Left hindlimb (tissue), 1 donor: ENCODE data around the gene TTC9C.
A peak's percentile ranks its signal among the peaks of the same experiment; 100 is the strongest.
"Not testable (repeated sequence)": the region's sequence is repeated elsewhere in the genome, so short reads cannot be mapped to it uniquely, and the experiment has no call there.

ENCODE experiments used
- DNase-seq: peaks from one replicate; pipeline ENCODE4 v3.0.0-alpha.2; 2018

The TTC9C gene

DNA sequence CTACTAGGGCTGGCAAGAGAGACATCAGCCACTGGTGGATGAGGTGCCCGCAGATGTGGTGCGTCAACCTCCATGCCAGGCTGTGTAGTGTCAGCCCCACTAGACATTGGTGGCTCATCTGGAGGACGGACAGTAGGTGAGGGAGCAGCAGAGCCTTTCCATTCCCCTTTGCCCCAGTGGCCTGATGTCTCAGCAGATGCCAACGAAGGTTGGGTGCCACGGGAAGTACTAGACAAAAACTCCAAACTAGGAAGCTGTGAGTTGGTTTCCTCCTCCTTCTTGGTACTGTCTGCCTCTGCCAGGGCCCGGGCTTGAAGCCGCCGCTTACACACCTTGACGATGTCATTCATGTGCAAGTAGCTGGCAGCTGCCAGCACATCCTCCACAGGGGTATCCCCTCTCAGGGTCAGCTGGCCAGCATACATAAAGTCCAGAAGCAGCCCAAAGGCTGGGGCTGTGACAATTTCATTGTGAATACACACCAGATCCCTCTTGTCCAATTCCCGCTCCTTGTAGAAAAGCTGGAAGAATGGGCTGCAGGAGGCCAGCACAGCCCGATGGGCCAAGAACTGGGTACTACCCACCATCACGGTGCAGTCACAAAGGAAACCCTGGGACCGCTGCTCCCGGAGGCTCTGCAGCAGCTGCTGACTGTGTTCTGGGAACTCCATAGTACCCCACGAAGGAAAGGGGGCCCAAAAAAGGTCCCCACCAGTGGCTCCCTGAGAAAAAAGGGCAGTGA, 24.9 kb downstream of the TTC9C start:
- no peak for DNase-seq

DNA sequence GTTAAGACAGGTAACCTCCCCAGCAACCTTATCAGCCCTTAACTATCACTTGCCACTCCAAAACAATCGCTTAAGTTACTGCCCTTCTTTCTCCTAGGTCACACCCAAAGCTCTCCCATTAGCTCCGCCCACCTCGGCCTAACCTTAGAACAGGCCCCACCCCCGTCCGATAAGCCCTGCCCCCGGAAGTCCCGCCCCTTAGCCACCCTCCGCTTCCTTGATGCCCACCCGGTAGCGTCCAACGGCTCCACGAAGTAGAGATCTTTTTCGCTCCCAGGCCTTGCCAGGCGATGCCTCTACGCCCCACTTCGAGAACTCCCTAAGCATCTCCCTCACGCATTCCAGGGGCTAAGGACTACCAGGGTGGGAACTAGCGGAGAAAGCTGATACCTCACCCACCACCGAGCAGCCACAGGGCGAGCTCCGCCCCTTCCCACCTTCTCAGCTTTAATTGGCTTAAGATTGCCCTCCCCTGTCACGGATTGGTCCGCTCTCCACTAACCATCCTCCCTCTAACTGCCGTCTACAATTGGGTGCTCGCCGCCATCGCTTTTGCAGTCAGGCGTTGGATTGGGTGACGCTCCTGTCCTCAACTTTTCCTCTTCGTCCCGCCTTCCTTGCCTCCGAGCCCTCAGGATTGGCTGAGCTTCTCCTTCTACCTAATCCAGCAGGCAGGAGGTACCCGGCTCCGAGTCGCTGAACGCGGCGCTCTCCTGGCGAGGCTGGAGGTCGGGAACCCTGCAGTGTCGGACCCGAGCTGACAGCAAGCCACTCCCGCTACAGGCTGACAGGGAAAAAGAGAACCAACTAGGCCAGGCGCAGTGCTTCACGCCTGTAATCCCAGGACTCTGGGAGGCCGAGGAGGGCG, 25.7 kb downstream of the TTC9C start, which contains the start of gene ZBTB3:
Gene ZBTB3 (minus strand): TSS at position 425 of the 868 bp plus-strand sequence. CDS start 496 bp downstream, outside the sequence.
- peak; percentile 98 for DNase-seq

DNA sequence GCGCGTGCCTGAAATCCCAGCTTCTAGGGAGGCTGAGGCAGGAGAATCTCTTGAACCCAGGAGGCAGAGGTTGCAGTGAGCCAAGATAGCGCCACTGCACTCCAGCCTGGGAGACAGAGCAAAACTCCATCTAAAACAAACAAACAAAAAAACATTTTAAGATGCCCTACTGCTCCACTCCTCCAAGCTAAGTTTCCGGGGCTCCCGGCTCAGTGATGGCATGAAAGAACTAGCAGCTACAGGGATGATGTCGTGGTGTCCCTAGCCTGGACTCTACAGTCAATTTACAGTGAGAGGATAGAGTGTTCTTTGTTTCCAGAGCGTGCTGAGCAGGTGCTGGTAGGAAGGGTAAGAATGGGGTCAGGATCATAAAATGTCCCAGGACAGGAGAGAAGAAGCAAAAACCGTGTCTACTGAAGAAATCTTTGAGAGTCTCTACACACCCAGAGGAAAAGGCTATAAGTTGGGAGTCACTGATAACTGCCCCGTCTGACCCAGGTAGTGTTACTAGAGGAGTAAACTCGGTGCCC, 26.9 kb downstream of the TTC9C start:
- DNase-seq, result no peak

DNA sequence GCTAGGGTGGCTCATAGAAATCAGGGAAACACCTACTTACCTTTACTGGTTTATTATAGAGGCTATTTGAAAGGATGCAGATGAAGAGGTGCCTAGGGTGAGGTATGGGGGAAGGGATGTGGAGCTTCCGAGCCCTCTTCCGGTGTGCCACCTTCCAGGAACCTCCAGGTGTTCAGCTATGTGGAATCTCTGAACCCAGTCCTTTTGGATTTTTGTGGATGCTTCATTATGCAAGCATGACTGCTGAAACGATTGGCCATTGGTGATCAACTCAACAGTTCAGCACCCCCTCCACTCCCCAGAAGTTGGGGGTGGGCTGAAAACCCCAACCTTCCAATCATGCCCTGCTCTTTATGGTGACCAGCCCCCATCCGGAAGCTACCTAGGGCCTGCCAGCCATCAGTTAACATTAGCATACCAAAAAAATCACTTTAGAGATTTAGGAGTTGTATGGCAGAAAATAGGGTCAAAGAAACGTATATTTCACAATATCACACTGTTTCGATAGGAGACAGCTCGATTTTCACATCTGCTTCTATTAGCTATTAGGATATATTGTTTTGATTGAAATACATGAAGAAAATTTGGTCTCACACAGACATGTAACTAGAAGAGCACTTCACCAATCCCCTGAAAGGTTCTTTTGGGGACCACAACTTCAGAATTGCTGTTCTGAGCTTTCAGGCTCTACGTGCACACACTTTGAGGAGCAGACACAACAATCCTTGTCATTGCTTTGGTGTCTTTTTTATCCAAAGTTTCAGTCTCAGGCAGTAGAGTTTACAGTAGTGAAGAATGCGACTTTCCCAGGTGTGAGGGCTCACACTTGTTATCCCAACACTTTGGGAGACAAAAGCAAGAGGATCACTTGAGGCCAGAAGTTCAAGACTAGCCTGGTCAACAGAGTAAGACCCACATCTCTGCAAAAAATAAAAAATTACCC, 29.8 kb downstream of the TTC9C start:
- no peak for DNase-seq

DNA sequence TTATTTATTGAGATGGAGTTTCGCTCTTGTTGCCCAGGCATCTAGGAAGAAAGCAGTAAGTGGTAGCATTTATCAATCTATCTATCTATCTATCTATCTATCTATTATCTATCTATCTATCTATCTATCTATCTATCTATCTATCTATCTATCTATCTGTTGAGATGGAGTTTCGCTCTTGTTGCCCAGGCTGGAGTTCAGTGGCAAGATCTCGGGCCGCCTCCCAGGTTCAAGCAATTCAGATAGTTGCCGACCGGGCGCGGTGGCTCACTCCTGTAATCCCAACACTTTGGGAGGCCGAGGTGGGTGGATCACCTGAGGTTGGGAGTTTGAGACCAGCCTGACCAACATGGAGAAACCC, 32.6 kb downstream of the TTC9C start:
- DNase-seq, result not testable (repeated sequence)

DNA sequence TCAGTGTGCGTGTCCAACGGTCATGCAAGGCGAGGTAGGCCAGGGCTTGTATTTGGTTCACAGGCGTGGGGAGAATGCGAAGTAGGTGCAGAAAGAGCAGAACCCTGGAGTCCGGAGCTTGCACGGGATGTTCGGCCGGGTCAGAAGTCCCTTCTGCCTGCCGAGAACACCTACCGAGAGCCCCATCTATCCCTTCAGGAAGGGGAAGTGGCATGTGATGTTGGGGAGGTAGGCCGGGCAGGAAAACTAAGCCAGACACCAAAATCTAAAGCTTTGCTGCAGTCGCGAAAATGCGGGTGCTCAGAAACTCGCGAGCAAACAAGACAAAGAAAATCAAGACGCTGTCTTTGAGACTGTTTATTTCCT, 42.5 kb downstream of the TTC9C start:
- peak; percentile 49 for DNase-seq

DNA sequence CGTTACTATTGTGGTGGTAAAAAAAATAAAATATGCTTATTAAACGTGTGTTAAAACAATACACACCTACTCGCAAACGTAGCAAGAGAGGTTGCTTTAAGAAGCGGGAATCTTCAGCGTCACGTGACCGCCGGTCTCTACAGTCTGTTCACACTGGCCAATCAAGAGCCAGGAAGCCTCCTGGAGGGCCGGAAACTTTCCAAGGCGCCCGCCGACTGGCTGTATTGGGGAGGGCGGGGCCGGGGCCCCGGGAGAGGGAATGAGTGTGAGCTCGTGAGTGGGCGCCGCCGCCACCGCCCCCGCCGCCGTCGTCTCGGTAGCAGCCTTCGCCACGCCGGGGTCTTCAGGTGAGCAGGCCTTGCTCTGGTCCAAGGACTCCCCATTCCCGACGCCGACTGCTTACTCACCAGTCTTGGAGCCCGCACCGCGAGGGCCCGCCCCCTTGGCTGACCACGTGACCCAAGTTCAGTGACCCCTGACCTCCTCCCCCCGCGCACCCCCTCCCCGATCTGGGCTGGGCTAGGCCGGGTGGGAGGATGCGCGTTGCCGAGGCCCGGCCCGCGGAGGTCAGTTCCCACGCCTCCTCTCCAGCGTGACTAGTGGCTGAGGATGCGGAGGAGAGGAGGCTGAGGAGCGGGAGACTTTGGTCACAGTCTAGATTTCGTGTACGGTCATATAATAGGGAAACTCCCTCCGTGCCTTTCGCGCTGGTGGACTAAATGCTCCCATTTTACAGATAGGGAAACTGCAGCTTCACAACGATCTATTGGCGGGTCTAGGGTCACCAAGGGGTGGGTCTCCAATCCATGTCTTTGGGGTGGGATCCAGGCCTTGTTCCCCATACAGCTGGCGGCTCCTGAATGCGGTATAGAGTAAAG, 43.1 kb downstream of the TTC9C start, which contains the start of gene TAF6L:
Gene TAF6L (plus strand): TSS at position 253 of the 878 bp plus-strand sequence. CDS start 4,388 bp downstream, outside the sequence.
- DNase-seq, result peak; percentile 98

DNA sequence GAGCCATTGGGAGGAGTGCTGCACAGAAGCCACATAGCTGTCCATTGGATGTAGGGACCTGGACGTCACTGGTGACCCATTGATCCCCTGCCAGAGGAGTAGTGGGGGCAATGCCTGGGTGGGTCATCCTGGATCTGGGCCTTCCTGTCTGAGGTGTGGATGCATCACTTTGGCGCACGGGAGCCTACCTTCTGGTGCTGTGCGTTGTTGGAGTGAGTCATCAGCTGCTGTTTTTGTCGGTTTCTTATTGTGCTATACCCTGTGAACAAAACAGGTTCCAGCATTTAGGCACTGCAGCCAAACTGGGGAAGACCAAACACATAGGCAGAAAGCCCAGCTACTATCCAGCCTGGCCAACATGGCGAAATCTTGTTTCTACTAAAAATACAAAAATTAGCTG, 46.1 kb downstream of the TTC9C start:
- DNase-seq, result no peak

DNA sequence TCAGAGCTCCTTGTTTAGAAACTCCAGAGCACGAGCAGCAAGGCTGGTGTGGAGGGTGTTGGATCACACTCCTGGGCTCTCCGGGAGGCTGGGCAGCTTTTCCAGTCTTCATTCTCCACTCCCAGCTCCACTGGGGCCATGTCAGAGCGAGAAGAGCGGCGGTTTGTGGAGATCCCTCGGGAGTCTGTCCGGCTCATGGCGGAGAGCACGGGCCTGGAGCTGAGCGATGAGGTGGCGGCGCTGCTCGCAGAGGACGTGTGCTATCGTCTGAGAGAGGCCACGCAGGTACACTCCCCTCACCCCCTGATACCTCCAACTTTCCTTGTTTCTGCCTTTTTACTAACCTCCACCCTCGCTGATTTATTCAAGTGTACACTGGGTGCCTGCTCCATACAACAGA, 47.4 kb downstream of the TTC9C start:
- DNase-seq, result no peak

DNA sequence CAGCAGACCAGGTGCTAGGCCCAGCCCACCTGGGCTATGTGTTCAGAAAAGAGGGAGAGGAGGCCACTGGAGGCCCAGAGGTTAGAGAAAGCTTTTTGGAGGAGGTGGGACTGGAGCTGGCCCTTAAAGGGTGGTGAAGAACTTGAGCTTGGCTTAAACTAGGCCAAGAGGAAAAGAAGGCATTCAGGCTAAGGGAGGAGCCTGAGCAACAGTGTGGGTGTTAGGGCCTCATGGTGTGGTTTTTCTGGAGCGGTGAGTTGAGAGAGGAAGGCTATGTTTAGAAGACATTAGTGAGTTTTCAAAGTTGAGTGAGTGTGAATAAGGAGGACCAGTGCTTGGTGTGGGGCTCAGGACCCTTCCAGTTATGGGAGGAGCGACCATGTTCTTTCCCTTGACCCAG, 49.1 kb downstream of the TTC9C start:
- DNase-seq, result no peak

DNA sequence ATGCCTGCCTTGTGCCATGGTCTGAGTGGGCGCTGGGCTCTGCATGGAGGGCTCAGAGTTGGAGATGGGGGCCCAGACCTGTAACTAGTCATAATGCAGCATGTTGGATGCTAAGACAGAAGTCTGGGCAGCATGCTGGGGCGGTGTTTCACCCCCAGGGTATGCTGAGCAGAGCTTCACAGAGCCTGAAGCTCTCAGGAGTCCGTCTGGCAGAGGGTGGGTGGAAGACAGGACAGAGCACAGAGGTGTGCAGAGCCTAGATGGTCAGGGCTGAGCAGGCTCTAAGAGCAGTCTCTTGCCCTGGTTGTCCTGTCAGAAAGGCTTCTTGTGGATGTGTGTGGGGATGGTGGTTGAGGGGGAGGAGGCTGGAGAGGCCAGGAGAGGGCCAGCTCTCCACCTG, 50.2 kb downstream of the TTC9C start:
- DNase-seq, result no peak

DNA sequence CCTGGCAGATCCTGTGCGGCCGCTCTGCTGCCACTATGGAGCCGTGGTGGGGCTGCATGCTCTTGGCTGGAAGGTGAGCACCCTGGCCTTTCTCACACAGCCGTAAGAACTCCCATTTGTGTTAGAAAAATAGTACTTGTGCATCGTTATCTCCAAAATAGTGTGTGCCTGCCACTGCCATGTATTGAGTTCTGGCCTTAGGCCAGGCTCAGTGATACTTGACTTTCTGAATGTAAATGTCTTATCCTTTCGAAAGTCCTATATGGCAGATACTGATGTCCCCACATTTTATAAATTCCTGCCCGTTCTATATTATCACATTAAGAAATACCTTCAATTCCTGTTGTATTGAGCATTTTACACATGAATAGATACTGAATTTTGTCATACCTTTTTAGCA, 54.5 kb downstream of the TTC9C start:
- DNase-seq, result no peak

DNA sequence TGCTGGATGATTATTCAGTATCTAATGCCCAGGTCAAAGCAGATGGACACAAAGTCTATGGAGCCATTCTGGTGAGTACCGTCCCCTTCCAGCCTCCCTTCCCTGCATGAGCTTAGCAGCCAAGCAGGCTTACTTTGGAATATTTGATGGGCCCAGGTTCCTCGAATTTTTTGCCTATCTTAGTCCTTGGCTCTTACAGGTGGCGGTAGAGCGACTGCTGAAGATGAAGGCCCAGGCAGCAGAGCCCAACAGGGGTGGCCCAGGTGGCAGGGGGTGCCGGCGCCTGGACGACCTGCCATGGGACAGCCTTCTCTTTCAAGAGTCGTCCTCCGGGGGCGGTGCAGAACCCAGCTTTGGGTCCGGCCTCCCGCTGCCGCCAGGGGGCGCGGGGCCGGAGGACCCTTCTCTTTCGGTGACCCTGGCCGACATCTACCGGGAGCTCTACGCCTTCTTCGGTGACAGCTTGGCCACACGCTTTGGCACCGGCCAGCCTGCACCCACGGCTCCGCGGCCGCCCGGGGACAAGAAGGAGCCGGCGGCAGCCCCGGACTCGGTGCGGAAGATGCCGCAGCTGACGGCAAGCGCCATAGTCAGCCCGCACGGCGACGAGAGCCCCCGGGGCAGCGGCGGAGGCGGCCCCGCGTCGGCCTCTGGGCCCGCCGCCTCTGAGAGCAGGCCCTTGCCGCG, 58.2 kb downstream of the TTC9C start:
- peak; percentile 90 for DNase-seq

DNA sequence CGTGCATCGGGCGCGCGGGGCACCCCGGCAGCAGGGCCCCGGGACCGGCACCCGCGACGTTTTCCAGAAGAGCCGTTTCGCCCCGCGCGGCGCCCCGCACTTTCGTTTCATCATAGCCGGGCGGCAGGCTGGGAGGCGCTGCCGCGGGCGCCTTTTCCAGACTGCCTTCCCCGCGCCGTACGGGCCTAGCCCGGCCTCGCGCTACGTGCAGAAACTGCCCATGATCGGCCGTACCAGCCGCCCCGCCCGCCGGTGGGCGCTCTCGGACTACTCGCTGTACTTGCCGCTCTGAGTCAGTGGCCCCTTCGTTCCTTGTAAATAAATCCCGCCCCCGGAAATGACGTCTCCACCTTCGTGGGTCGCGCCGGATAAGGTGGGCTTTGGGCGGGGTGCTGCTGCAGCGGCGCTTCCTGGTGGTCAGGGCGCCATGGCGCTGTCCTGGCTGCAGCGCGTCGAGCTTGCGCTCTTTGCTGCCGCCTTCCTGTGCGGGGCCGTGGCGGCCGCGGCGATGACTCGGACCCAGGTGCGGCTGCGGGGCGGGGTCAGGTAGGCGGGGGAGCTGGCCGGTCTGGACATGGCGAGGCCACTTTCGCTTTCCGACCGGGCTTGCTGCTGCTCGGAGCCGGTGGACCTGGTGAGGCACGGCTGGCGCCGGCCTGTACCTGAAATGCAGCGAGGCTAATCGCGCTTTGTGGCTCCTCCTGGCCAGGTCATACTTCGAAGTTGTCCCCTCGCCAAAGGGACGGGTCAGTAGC, 58.9 kb downstream of the TTC9C start, which contains the start of gene TMEM179B:
Gene TMEM179B (plus strand): TSS at position 398 of the 755 bp plus-strand sequence. CDS start 30 bp downstream, at position 428.
- DNase-seq, result peak; percentile 98
